Gastroesophageal sphincter (tissue), 4 donors: ENCODE measurements around the gene SLK. TPM values are rescaled to one million over a fixed set of nuclear protein-coding genes. Genes with fewer than 3 reads are reported as not detected.

Experiments used
- ATAC-seq: fragments of 150-250 bp; one replicate; pipeline ENCODE4 v1.9.1; 2016; ENCODE audit warnings: mild to moderate bottlenecking, moderate library complexity
- H3K27ac ChIP-seq, 4 donors: fragments of 200-600 bp; sonication (generic) in 3 of 4; 1 replicate in 3 of 4; 2 replicates in 1 of 4; pipeline ENCODE4 v1.5.1; 2016 to 2019
- H3K27me3 ChIP-seq: fragments of 200-600 bp; sonication (generic); one replicate; pipeline ENCODE4 v1.5.1; 2019
- H3K36me3 ChIP-seq, 2 donors: fragments of 200-600 bp; sonication (generic); one replicate each; pipeline ENCODE4 v1.5.1; 2019; ENCODE audit warnings: control low read depth in 1 of 2
- H3K4me1 ChIP-seq, 3 donors: fragments of 200-600 bp; sonication (generic); 1 replicate in 2 of 3; 2 replicates in 1 of 3; pipeline ENCODE4 v1.5.1; 2016 to 2019; ENCODE audit warnings: control low read depth in 2 of 3
- H3K4me3 ChIP-seq, 2 donors: fragments of 200-600 bp; sonication (generic); one replicate each; pipeline ENCODE4 v1.5.1; 2019; ENCODE audit warnings: mild to moderate bottlenecking in 1 of 2, moderate library complexity in 1 of 2
- H3K9me3 ChIP-seq, 3 donors: fragments of 200-600 bp; sonication (generic); one replicate each; pipeline ENCODE4 v1.5.1; 2017 to 2019; ENCODE audit warnings: control low read depth in 2 of 3
- CTCF ChIP-seq, 4 experiments: fragments of 200-600 bp in 2 of 4; fragments of 450-650 bp in 2 of 4; sonication (generic) in 1 of 4; IDR thresholded peaks; one replicate each; pipeline ENCODE4 v1.5.1; 2017 to 2019; ENCODE audit warnings: antibody characterized with exemption in 4 of 4, mild to moderate bottlenecking in 2 of 4, moderate library complexity in 2 of 4
- EP300 ChIP-seq: sonication (generic); formaldehyde crosslinking; IDR thresholded peaks from one replicate; pipeline ENCODE4 v1.6.1; 2017; ENCODE audit warnings: antibody characterized with exemption, mild to moderate bottlenecking
- POLR2A ChIP-seq, 2 donors: fragments of 450-650 bp; IDR thresholded peaks; one replicate each; pipeline ENCODE4 v1.6.1; 2017; ENCODE audit warnings: antibody characterized with exemption in 2 of 2, mild to moderate bottlenecking in 2 of 2, moderate library complexity in 1 of 2
- POLR2AphosphoS5 ChIP-seq: sonication (generic); formaldehyde crosslinking; IDR thresholded peaks from one replicate; pipeline ENCODE4 v1.6.1; 2017; ENCODE audit warnings: antibody characterized with exemption
- WGBS, 2 donors: methylation state at CpG; one replicate each; pipeline ENCODE4 v1.1.5; 2018; ENCODE audit warnings: low coverage in 1 of 2; 5-methylcytosine and 5-hydroxymethylcytosine counted together
- total RNA-seq, 4 donors: library from RNA; depleted of rRNA; stranded (reverse); fragments of >200 nt; gene quantifications; one replicate each; pipeline ENCODE4 v1.1.0, GENCODE V29; 2016

Gene SLK
- total RNA-seq, 4 donors from 2014 or later, result 75.0 to 119 (median 107) TPM

DNA sequence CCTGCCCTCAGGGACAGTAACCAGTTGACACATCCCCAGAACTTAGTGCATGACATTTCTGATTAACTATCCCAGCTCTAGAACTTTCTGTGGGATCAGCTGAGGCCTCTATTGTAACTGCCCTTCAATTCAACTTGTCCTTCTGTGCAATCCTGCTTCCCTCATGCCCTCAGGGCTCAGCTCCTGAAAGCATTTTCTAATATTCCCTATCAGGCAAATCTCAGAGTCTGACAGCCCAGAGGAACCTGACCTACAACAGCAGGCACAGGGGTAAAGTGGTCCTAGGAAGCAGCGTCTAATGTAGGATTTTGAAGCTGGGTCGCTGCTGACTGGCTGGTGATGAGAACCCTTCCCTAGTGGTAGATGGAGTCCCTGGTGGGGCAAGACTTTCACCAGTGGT lies 35.3 kb upstream of the SLK start:
- WGBS, 2 donors, result 83% methylated on average over 1 of the region's 2 CpGs; no CpG with 5 or more reads in 1 of the 2 donors
- ATAC-seq, result no peak

DNA sequence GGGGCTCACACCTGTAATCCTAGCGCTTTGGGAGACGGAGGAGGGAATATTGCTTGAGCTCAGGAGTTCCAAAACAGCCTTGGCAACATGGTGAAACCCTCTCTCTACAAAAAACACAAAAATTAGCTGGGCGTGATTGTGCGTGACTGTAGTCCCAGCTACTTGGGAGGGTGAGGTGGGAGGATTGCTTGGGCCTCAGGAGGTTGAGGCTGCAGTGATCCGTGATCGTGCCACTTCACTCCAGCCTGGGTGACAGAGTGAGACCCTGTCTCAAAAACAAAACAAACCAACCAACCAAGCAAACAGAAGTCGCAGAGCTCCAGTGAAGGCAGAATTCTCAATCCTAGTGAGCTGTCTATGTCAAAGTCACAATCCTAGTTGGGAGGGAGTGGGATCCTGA lies 34.7 kb upstream of the SLK start:
- Histone ChIP-seq H3K9me3 (no peaks in the 10 kb centered on the region), H3K4me1 (no peaks in the 10 kb centered on the region), H3K36me3 (no peaks in the 10 kb centered on the region), H3K4me3 (no peak overlapping the region), H3K27me3 (no peaks in the 10 kb centered on the region), H3K27ac (no peak overlapping the region)
- no peak for ATAC-seq
- WGBS, 2 donors, result 83% methylated on average over 1 of the region's 7 CpGs; no CpG with 5 or more reads in 1 of the 2 donors
- TF ChIP-seq EP300, result no peak
- no peak for TF ChIP-seq CTCF (IDR thresholded peaks at IDR 0.05)
- TF ChIP-seq POLR2A (IDR thresholded peaks at IDR 0.05), result no peak
- no peak for TF ChIP-seq POLR2AphosphoS5

More for the DNA sequence above, 35.3 kb upstream of the SLK start:
- Histone ChIP-seq H3K27me3 (no peaks in the 10 kb centered on the region), H3K36me3 (no peaks in the 10 kb centered on the region), H3K4me1 (no peaks in the 10 kb centered on the region), H3K9me3 (no peaks in the 10 kb centered on the region), H3K27ac (no peak overlapping the region), H3K4me3 (no peak overlapping the region)
- TF ChIP-seq EP300, result no peak
- TF ChIP-seq POLR2A (IDR thresholded peaks at IDR 0.05), result no peak
- no peak for TF ChIP-seq POLR2AphosphoS5
- TF ChIP-seq CTCF (IDR thresholded peaks at IDR 0.05), result no peak

GRCh38 chr10:103932971-103933370 lies 34.0 kb upstream of the SLK start:
- no peak for ATAC-seq
- Histone ChIP-seq H3K27ac (no peak overlapping the region), H3K4me1 (no peaks in the 10 kb centered on the region), H3K27me3 (no peaks in the 10 kb centered on the region), H3K4me3 (no peak overlapping the region), H3K36me3 (no peaks in the 10 kb centered on the region), H3K9me3 (no peaks in the 10 kb centered on the region)
- TF ChIP-seq CTCF (IDR thresholded peaks at IDR 0.05) (no peak), POLR2AphosphoS5 (no peak), EP300 (no peak), POLR2A (IDR thresholded peaks at IDR 0.05) (no peak)
- WGBS, 2 donors, result 69 to 94% methylated on average over 3 of the region's 3 CpGs

- H3K27ac ChIP-seq, result no peak overlapping the region
- no peaks in the 10 kb centered on the region for H3K4me1 ChIP-seq
- H3K4me3 ChIP-seq, result no peak overlapping the region
- no peaks in the 10 kb centered on the region for H3K27me3 ChIP-seq
- ATAC-seq, result no peak
- no peak for TF ChIP-seq EP300
- no peak for TF ChIP-seq POLR2AphosphoS5
- TF ChIP-seq POLR2A (IDR thresholded peaks at IDR 0.05), result no peak
- TF ChIP-seq CTCF (IDR thresholded peaks at IDR 0.05), result no peak
- H3K9me3 ChIP-seq, result no peaks in the 10 kb centered on the region
- 50% methylated on average over 3 of the region's 4 CpGs; no CpG with 5 or more reads in 1 of the 2 donors for WGBS, 2 donors
- no peaks in the 10 kb centered on the region for H3K36me3 ChIP-seq
These were observed 33.3 kb upstream of the SLK start for GRCh38 chr10:103933557-103934121.

GRCh38 chr10:103934308-103934707 lies 32.6 kb upstream of the SLK start:
- Histone ChIP-seq H3K27me3 (no peaks in the 10 kb centered on the region), H3K36me3 (no peaks in the 10 kb centered on the region), H3K4me1 (no peaks in the 10 kb centered on the region), H3K4me3 (no peak overlapping the region), H3K9me3 (no peaks in the 10 kb centered on the region), H3K27ac (no peak overlapping the region)
- WGBS, 2 donors, result 71 to 94% methylated on average over 4 to 6 of the region's 6 CpGs
- no peak for ATAC-seq
- TF ChIP-seq EP300 (no peak), POLR2A (IDR thresholded peaks at IDR 0.05) (no peak), POLR2AphosphoS5 (no peak), CTCF (IDR thresholded peaks at IDR 0.05) (no peak)
